ENCODE measurements around the gene WIPF1. TPM values are rescaled to one million over a fixed set of nuclear protein-coding genes. Genes with fewer than 3 reads are reported as not detected.

WIPF1 gene
- polyA plus RNA-seq, 1 donor (not counting 4 experiments of a cell fraction or from before 2014, with no cell fraction given): 0.16 TPM

DNA sequence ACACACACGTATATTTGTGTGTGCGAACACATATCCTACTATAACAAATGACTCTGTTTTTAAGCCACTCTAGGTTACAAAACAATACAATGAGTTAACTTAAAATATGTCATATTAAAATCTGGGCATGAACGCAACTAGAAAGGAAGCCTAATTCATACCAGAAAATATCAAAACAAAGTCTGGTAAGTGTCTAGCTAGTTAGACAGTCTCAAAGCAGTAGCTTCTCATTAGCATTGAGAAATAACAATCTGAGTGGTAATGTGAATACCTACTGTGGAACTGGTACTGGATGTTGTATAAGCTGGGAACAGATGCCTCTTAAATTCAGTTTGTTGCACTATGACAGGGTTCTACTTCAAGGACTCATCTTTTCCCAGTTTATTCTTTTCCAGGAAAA lies 32.5 kb upstream of the WIPF1 start:
- FAIRE-seq (no peak), DNase-seq (ENCODE audit: low read depth, low spot score) (no peak)
- Histone ChIP-seq H3K4me2 (ENCODE audit: control insufficient read depth, extremely low read depth, insufficient read depth, low read depth, low read length) (no peak overlapping the region), H4K20me1 (ENCODE audit: control insufficient read depth, extremely low read depth, insufficient read depth, low read length) (no peaks in the 10 kb centered on the region), H2AFZ (ENCODE audit: control insufficient read depth, low read length) (no peak overlapping the region), H3K9me1 (ENCODE audit: control insufficient read depth, extremely low read depth, insufficient read depth, low read length) (no peaks in the 10 kb centered on the region), H3K79me2 (ENCODE audit: control insufficient read depth, insufficient read depth, low read length) (no peaks in the 10 kb centered on the region), H3K9ac (ENCODE audit: control insufficient read depth, extremely low read depth, insufficient read depth, low read length) (no peak overlapping the region), H3K9me3 (ENCODE audit: control insufficient read depth, low read depth, low read length) (no peaks in the 10 kb centered on the region), H3K36me3 (ENCODE audit: control insufficient read depth in 2 of 2, extremely low read depth in 1 of 2, insufficient read depth in 2 of 2, low read length in 2 of 2) (no peaks in the 10 kb centered on the region), H3K27ac (ENCODE audit: control insufficient read depth, insufficient read depth, low read length) (no peak overlapping the region), H3K4me1 (ENCODE audit: control insufficient read depth, extremely low read depth, insufficient read depth, low read length) (no peaks in the 10 kb centered on the region), H3K4me3 (ENCODE audit: control insufficient read depth in 2 of 3, extremely low read depth in 1 of 3, insufficient read depth in 2 of 3, low read depth in 1 of 3, low read length in 3 of 3) (no peak overlapping the region), H3K27me3 (ENCODE audit: control insufficient read depth, extremely low read depth, insufficient read depth, low read length) (no peaks in the 10 kb centered on the region)
- TF ChIP-seq EZH2 (IDR thresholded peaks at IDR 0.05; ENCODE audit: low read length): no peak
- TF ChIP-seq, protein P1, sequence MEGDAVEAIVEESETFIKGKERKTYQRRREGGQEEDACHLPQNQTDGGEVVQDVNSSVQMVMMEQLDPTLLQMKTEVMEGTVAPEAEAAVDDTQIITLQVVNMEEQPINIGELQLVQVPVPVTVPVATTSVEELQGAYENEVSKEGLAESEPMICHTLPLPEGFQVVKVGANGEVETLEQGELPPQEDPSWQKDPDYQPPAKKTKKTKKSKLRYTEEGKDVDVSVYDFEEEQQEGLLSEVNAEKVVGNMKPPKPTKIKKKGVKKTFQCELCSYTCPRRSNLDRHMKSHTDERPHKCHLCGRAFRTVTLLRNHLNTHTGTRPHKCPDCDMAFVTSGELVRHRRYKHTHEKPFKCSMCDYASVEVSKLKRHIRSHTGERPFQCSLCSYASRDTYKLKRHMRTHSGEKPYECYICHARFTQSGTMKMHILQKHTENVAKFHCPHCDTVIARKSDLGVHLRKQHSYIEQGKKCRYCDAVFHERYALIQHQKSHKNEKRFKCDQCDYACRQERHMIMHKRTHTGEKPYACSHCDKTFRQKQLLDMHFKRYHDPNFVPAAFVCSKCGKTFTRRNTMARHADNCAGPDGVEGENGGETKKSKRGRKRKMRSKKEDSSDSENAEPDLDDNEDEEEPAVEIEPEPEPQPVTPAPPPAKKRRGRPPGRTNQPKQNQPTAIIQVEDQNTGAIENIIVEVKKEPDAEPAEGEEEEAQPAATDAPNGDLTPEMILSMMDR (optimal IDR thresholded peaks at IDR 0.05 in 1 of 3, IDR thresholded peaks at IDR 0.05 in 1 of 3, conservative IDR thresholded peaks at IDR 0.05 in 1 of 3; ENCODE audit: extremely low read depth in 1 of 3, insufficient read depth in 2 of 3, low read length in 3 of 3): no peak
- dilution Hi-C loops (cut with MboI; ENCODE audit: extremely low pct_ligation_motif_present, low sequenced_read_pairs): no loop called here

DNA sequence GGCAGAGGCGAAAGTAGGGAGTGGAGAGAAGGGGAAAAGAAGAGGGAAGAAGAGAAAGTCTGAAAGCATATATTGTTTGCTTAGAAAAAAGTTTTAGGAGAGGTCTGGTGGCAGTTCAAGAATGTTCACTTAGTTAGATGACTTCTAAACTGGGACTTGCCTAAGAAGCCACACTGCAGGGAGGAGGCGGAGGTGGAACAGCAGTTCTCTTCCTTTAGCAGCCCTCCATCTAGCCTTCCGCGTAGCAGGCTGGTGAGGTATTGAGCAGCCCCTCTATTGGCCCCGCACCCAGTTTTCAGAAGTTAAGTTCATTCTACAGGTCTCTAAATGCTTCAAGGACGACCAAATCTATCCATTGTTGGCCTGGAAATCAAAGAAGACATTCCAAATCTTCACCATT lies 31.9 kb upstream of the WIPF1 start:
- no peaks in the 10 kb centered on the region for H3K4me1 ChIP-seq (ENCODE audit: control insufficient read depth, extremely low read depth, insufficient read depth, low read length)
- no peak overlapping the region for H2AFZ ChIP-seq (ENCODE audit: control insufficient read depth, low read length)
- no peak for TF ChIP-seq EZH2 (IDR thresholded peaks at IDR 0.05; ENCODE audit: low read length)
- TF ChIP-seq, protein P1 (optimal IDR thresholded peaks at IDR 0.05 in 1 of 3, IDR thresholded peaks at IDR 0.05 in 1 of 3, conservative IDR thresholded peaks at IDR 0.05 in 1 of 3; ENCODE audit: extremely low read depth in 1 of 3, insufficient read depth in 2 of 3, low read length in 3 of 3): no peak
- no peaks in the 10 kb centered on the region for H4K20me1 ChIP-seq (ENCODE audit: control insufficient read depth, extremely low read depth, insufficient read depth, low read length)
- H3K9me3 ChIP-seq (ENCODE audit: control insufficient read depth, low read depth, low read length): no peaks in the 10 kb centered on the region
- H3K27ac ChIP-seq (ENCODE audit: control insufficient read depth, insufficient read depth, low read length): no peak overlapping the region
- dilution Hi-C loops (cut with MboI; ENCODE audit: extremely low pct_ligation_motif_present, low sequenced_read_pairs): no loop called here
- no peaks in the 10 kb centered on the region for H3K36me3 ChIP-seq (ENCODE audit: control insufficient read depth in 2 of 2, extremely low read depth in 1 of 2, insufficient read depth in 2 of 2, low read length in 2 of 2)
- FAIRE-seq: no peak
- DNase-seq (ENCODE audit: low read depth, low spot score): no peak
- H3K79me2 ChIP-seq (ENCODE audit: control insufficient read depth, insufficient read depth, low read length): no peaks in the 10 kb centered on the region
- H3K4me3 ChIP-seq (ENCODE audit: control insufficient read depth in 2 of 3, extremely low read depth in 1 of 3, insufficient read depth in 2 of 3, low read depth in 1 of 3, low read length in 3 of 3): no peak overlapping the region
- no peak overlapping the region for H3K9ac ChIP-seq (ENCODE audit: control insufficient read depth, extremely low read depth, insufficient read depth, low read length)
- no peaks in the 10 kb centered on the region for H3K9me1 ChIP-seq (ENCODE audit: control insufficient read depth, extremely low read depth, insufficient read depth, low read length)
- H3K27me3 ChIP-seq (ENCODE audit: control insufficient read depth, extremely low read depth, insufficient read depth, low read length): no peaks in the 10 kb centered on the region
- no peak overlapping the region for H3K4me2 ChIP-seq (ENCODE audit: control insufficient read depth, extremely low read depth, insufficient read depth, low read depth, low read length)

All from keratinocyte (primary cell).